Subcutaneous abdominal adipose tissue (tissue), 5 donors: ENCODE results near the gene LRRIQ3.
"Not testable (repeated sequence)": the region's sequence is repeated elsewhere in the genome, so short reads cannot be mapped to it uniquely, and the experiment has no call there.

Experiments
- H3K27ac ChIP-seq: one replicate; pipeline ENCODE4 v1.7.0; 2013; ENCODE audit warnings: low read depth, mild to moderate bottlenecking, inconsistent platforms, low read length, moderate library complexity
- H3K27me3 ChIP-seq, 5 donors: one replicate each; pipeline ENCODE4 v1.7.0; 2013; ENCODE audit warnings: low read length in 5 of 5, inconsistent platforms in 1 of 5; ENCODE audit not compliant: control insufficient read depth in 5 of 5, insufficient read depth in 4 of 5
- H3K36me3 ChIP-seq, 5 donors: one replicate each; pipeline ENCODE4 v1.7.0; 2013; ENCODE audit warnings: low read length in 5 of 5; ENCODE audit not compliant: control insufficient read depth in 5 of 5, insufficient read depth in 5 of 5
- H3K4me1 ChIP-seq, 5 donors: one replicate each; pipeline ENCODE4 v1.7.0; 2013; ENCODE audit warnings: low read length in 5 of 5, mild to moderate bottlenecking in 3 of 5, moderate library complexity in 1 of 5; ENCODE audit not compliant: control insufficient read depth in 5 of 5, insufficient read depth in 5 of 5
- H3K4me3 ChIP-seq, 5 donors: one replicate each; pipeline ENCODE4 v1.7.0; 2013; ENCODE audit warnings: low read length in 5 of 5, low read depth in 1 of 5
- H3K9ac ChIP-seq, 5 donors: one replicate each; pipeline ENCODE4 v1.7.0; 2013; ENCODE audit warnings: low read length in 5 of 5, mild to moderate bottlenecking in 4 of 5, moderate library complexity in 3 of 5
- H3K9me3 ChIP-seq, 5 donors: one replicate each; pipeline ENCODE4 v1.7.0; 2013; ENCODE audit warnings: low read length in 5 of 5; ENCODE audit not compliant: control insufficient read depth in 5 of 5
- donor health status: healthy.
- donor health status: healthy.
- donor health status: healthy.
- donor health status: healthy.
- donor health status: healthy.

LRRIQ3 gene

DNA sequence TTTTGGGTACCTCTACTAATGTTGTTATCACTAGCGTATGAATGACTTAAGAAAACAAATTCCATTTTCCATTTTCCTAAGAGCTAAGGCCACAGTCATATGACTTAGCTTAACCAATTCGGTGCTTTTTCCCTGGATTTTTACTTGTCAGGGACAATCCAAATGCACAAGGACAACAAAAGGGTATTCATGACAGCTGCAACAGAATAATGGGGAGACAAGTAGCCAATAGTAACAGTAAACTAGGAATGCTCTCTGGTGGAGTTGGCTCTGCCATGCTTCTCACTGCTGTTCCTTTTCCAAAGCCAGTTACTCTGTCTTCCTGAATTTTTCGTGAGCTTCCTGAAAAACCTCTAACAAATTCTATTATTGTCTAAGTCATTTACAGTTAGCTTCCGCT lies 52.9 kb downstream of the LRRIQ3 start:
- peaks cover 0 to 13% (median 10%) of the 10 kb centered on the region in 5 donors for H3K9me3 ChIP-seq
- no peak overlapping the region for H3K4me3 ChIP-seq
- H3K36me3 ChIP-seq = no peaks in the 10 kb centered on the region
- no peaks in the 10 kb centered on the region for H3K4me1 ChIP-seq
- H3K9ac ChIP-seq = no peak overlapping the region
- H3K27ac ChIP-seq = no peak overlapping the region
- H3K27me3 ChIP-seq = no peaks in the 10 kb centered on the region

DNA sequence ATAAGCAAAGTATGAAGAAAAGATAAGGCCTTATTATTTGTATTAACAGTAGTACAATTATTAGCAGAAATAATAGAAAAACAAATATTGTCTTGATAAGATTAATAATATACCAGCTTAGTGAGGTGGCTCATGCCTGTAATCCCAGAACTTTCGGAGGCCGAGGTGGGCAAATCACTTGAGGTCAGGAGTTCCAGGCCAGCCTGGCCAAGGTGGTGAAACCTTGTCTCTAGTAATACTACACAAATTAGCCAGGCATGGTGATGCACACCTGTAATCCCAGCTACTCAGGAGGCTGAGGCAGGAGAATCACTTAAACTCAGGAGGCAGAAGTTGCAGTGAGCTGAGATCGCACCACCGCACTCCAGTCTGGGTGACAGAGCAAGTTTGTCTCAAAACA lies 80.6 kb downstream of the LRRIQ3 start:
- H3K27ac ChIP-seq, H3K9ac ChIP-seq, H3K36me3 ChIP-seq, H3K4me3 ChIP-seq, H3K9me3 ChIP-seq, H3K27me3 ChIP-seq, H3K4me1 ChIP-seq: not testable (repeated sequence)

DNA sequence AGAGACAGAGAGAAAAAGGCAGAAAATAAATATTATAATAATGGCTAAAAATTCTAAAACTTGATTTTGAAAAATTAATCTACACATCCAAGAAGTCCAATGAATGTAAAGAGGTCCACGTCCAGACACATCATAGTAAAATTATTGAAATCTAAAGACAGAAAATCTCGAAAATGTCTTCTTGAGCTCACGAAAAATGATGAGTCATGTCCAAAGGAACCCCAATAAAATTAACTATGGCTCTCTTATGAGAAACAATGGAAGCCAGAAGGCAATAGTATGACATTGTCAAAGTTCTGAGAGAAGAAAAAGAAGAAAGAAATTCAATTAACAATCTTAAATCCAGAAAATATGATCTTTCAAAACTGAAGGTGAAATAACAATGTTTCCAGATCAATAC lies 84.6 kb downstream of the LRRIQ3 start:
- H3K9me3 ChIP-seq = no peaks in the 10 kb centered on the region
- H3K9ac ChIP-seq = no peak overlapping the region

DNA sequence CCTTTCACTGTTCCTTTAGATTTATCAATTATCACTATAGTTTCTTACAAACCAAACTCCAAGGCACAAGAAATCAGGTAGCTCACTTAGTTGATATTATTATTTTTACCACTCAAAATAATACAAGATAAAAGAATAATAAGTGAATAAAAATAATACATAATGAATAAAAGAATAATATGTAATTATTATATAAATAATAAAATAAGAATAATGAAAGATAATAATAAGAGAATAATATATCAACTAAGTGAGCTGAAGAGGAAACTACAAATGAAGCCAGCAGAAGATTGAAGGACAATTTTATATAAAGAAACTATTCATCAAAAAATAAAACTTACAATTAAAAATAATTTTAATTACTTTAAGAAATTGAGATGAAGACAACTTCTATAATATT lies 90.6 kb downstream of the LRRIQ3 start:
- no peaks in the 10 kb centered on the region for H3K4me1 ChIP-seq
- H3K9ac ChIP-seq = no peak overlapping the region
- no peak overlapping the region for H3K27ac ChIP-seq
- H3K9me3 ChIP-seq = no peaks in the 10 kb centered on the region
- no peak overlapping the region for H3K4me3 ChIP-seq
- no peaks in the 10 kb centered on the region for H3K36me3 ChIP-seq
- no peaks in the 10 kb centered on the region for H3K27me3 ChIP-seq

More for the DNA sequence above, 84.6 kb downstream of the LRRIQ3 start:
- Histone ChIP-seq H3K4me1 (no peaks in the 10 kb centered on the region), H3K4me3 (no peak overlapping the region), H3K36me3 (no peaks in the 10 kb centered on the region), H3K27ac (no peak overlapping the region), H3K27me3 (no peaks in the 10 kb centered on the region)

DNA sequence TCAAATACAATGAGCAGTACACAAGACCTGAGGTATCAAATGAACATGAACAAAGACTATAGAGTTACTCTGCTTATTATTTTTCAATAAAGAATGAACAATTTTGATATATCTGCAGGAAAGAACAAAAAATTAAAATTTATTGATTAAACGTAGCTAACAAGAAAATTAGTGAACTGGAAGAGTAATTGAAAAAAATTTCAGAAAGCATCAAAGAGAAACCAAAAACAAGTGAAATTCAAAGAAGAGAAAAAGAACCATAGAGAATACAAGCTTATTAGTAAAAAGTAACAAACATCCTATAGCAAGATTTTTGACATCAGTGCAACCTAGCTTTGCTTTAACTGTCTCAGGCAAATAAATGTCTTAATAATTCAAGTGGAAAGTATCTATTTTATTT lies 106.6 kb downstream of the LRRIQ3 start:
- Histone ChIP-seq H3K4me3 (no peak overlapping the region), H3K27ac (no peak overlapping the region), H3K4me1 (no peaks in the 10 kb centered on the region), H3K36me3 (peaks cover 0 to 11% (median 0%) of the 10 kb centered on the region in 5 donors), H3K27me3 (no peaks in the 10 kb centered on the region), H3K9me3 (peaks cover 0 to 13% (median 7%) of the 10 kb centered on the region in 5 donors), H3K9ac (no peak overlapping the region)

DNA sequence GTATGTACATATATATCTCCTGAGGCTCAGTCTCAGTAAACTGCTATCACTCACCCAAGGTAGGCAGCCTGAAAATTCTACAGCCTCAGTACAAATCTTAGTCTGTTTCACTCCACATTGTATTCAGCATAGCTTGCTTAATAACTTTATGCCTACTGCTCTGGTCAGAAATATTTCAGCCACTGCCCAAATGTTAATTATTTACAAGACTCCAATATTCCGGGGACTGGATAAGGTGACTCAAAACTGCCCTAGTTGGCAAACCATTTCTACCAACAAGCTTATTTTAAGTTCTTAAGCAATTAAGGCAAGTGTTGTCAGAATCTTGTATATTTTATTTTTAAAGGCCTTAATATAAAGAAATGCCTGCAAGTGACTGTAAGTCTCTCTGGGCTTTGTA lies 114.8 kb downstream of the LRRIQ3 start:
- no peak overlapping the region for H3K4me3 ChIP-seq
- no peaks in the 10 kb centered on the region for H3K27me3 ChIP-seq
- no peaks in the 10 kb centered on the region for H3K9me3 ChIP-seq
- no peaks in the 10 kb centered on the region for H3K36me3 ChIP-seq
- H3K27ac ChIP-seq = no peak overlapping the region
- no peak overlapping the region for H3K9ac ChIP-seq
- no peaks in the 10 kb centered on the region for H3K4me1 ChIP-seq

DNA sequence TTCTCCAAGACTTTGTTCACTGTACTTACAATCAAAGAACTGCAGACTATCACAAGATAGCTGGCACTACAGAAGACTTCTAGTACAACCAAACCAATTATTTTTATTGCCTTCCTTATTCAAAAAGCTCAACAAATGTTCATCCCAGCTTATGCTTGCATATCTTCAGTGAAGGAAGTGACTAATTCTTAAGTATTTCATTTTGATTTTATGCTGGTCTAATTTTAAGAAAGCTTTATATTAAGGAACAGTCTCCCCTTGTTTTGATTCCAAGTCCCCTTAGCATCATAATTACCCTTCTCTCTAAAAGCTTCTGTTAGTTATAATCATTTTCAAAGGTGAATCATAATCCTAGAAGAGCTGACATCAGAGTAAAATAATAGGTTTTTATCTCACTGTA lies 132.9 kb downstream of the LRRIQ3 start:
- Histone ChIP-seq H3K9ac (no peak overlapping the region), H3K4me3 (no peak overlapping the region), H3K36me3 (no peaks in the 10 kb centered on the region), H3K4me1 (no peaks in the 10 kb centered on the region), H3K27me3 (no peaks in the 10 kb centered on the region), H3K9me3 (peaks cover 0 to 5% (median 0%) of the 10 kb centered on the region in 5 donors), H3K27ac (no peak overlapping the region)

DNA sequence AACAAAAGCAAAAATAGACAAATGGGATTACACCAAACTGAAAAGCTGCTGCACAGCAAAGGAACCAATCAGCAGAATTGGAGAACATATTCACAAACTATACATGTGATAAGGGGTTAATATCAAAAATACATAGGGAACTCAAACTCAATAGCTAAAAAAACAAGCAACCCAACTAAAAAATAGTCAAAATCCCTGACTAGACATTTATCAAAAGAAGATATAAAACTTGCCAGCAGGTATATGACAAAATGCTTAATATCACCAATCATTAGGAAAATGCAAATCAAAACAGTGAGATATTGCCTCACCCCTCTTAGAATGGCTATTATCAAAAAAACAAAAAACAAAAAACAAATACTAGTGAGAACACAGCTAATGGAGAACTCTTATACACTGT lies 140.3 kb downstream of the LRRIQ3 start:
- H3K27ac ChIP-seq = no peak overlapping the region
- H3K4me3 ChIP-seq = no peak overlapping the region
- H3K9me3 ChIP-seq = peaks cover 0 to 5% (median 0%) of the 10 kb centered on the region in 5 donors
- no peaks in the 10 kb centered on the region for H3K27me3 ChIP-seq
- no peaks in the 10 kb centered on the region for H3K4me1 ChIP-seq
- H3K36me3 ChIP-seq = no peaks in the 10 kb centered on the region
- H3K9ac ChIP-seq = no peak overlapping the region

DNA sequence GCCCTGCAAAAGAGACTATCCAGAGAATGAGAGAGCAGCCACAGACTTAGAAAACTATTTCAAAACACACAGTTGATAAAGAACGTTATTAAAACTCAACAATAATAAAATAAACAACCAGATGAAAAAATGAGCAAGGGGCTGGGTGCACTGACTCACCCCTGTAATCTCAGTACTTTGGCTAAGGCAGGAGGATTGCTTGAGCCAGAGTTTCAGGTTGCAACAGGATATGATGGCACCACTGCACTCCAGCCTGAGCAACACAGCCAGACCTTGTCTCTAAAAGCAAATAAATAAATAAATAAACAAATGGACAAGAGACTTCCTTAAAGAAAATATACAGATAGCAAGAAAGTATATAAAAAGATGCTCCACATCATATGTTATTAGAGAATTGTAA lies 144.6 kb downstream of the LRRIQ3 start:
- H3K27me3 ChIP-seq = no peaks in the 10 kb centered on the region
- no peak overlapping the region for H3K4me3 ChIP-seq
- no peak overlapping the region for H3K27ac ChIP-seq
- H3K36me3 ChIP-seq = no peaks in the 10 kb centered on the region
- no peak overlapping the region for H3K9ac ChIP-seq
- H3K9me3 ChIP-seq = no peaks in the 10 kb centered on the region
- no peaks in the 10 kb centered on the region for H3K4me1 ChIP-seq

DNA sequence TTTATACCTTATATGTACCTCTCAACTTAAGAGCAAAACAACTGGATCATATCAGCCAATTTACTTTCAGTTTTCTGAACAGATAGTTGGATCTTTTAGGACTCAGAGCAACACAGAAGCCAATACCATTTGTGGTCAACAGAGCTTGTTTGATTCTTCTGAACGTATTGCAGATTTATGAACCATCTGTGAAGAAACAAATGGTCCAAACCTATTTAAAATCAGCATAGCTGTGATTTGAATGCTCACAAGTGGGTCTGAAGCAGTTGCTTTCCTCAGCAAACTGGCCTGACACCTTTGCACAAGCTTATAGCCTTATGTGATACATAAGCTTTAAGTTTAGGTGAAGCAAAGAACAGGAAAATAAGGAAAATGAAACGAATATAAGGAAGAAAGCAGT lies 147.6 kb downstream of the LRRIQ3 start:
- peaks cover 0 to 6% (median 3%) of the 10 kb centered on the region in 5 donors for H3K9me3 ChIP-seq
- no peaks in the 10 kb centered on the region for H3K27me3 ChIP-seq
- H3K9ac ChIP-seq = no peak overlapping the region
- H3K4me1 ChIP-seq = no peaks in the 10 kb centered on the region
- H3K4me3 ChIP-seq = no peak overlapping the region
- no peaks in the 10 kb centered on the region for H3K36me3 ChIP-seq
- no peak overlapping the region for H3K27ac ChIP-seq

DNA sequence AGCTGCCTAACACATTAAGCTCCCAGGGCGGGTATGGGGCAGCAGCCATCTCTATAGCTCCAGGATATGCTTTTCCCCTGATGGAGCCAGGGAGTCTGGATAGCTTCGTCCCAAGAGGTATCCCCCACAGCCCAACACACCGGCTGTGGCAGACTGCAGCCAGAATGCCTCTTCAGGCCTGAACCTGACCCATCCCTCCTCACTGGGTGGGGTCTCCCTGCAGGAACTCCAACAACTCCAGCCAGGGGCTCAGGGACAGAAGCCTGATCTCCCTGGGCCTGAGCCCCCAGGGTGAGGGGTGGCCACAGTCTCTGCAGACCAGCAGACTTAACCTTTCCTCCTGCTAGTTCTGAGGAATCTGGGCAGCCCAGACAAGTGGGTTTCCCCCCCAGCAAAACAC lies 159.9 kb downstream of the LRRIQ3 start:
- Histone ChIP-seq H3K4me1 (no peaks in the 10 kb centered on the region), H3K9ac (no peak overlapping the region), H3K27ac (no peak overlapping the region), H3K4me3 (no peak overlapping the region), H3K36me3 (peaks cover 0 to 5% (median 0%) of the 10 kb centered on the region in 5 donors), H3K9me3 (peaks cover 0 to 11% (median 0%) of the 10 kb centered on the region in 5 donors), H3K27me3 (no peaks in the 10 kb centered on the region)
